Tibial nerve (tissue), 4 donors: ENCODE measurements around the gene NEK2. TPM values are rescaled to one million over a fixed set of nuclear protein-coding genes. Genes with fewer than 3 reads are reported as not detected.

Experiments used
- DNase-seq, 2 donors: peaks; one replicate each; pipeline ENCODE4 v3.0.0-alpha.2; 2019; ENCODE audit warnings: low spot score in 2 of 2
- H3K27ac ChIP-seq, 4 donors: fragments of 200-600 bp; sonication (generic) in 3 of 4; one replicate each; pipeline ENCODE4 v1.5.1; 2017 to 2019; ENCODE audit warnings: mild to moderate bottlenecking in 1 of 4
- H3K27me3 ChIP-seq, 2 donors: fragments of 200-600 bp; sonication (generic) in 1 of 2; one replicate each; pipeline versions ENCODE4 v1.5.1 to v1.6.0; 2017 to 2019
- H3K36me3 ChIP-seq, 3 donors: fragments of 200-600 bp; sonication (generic); one replicate each; pipeline ENCODE4 v1.5.1; 2018 to 2019
- H3K4me1 ChIP-seq, 4 donors: fragments of 200-600 bp; sonication (generic) in 3 of 4; one replicate each; pipeline ENCODE4 v1.5.1; 2017 to 2019
- H3K4me3 ChIP-seq, 4 donors: fragments of 200-600 bp; sonication (generic) in 3 of 4; one replicate each; pipeline ENCODE4 v1.5.1; 2017 to 2019; ENCODE audit warnings: mild to moderate bottlenecking in 1 of 4, moderate library complexity in 1 of 4
- H3K9me3 ChIP-seq, 4 donors: fragments of 200-600 bp; sonication (generic) in 3 of 4; one replicate each; pipeline ENCODE4 v1.5.1; 2017 to 2019
- CTCF ChIP-seq, 5 experiments: fragments of 200-600 bp in 3 of 5; fragments of 450-650 bp in 2 of 5; sonication (generic) in 3 of 5; IDR thresholded peaks; one replicate each; pipeline ENCODE4 v1.5.1; 2016 to 2019; ENCODE audit warnings: antibody characterized with exemption in 5 of 5, mild to moderate bottlenecking in 3 of 5, moderate library complexity in 2 of 5
- EP300 ChIP-seq, 2 donors: sonication (generic); formaldehyde crosslinking; IDR thresholded peaks; one replicate each; pipeline ENCODE4 v1.6.1; 2017; ENCODE audit warnings: antibody characterized with exemption in 2 of 2, mild to moderate bottlenecking in 1 of 2
- POLR2A ChIP-seq, 2 donors: fragments of 450-650 bp; IDR thresholded peaks; one replicate each; pipeline ENCODE4 v1.6.1; 2017; ENCODE audit warnings: antibody characterized with exemption in 2 of 2, mild to moderate bottlenecking in 2 of 2, moderate library complexity in 2 of 2
- WGBS, 2 donors: methylation state at CpG; one replicate each; pipeline ENCODE4 v1.1.5; 2018; 5-methylcytosine and 5-hydroxymethylcytosine counted together
- total RNA-seq, 4 donors: library from RNA; depleted of rRNA; stranded (reverse); fragments of >200 nt; gene quantifications; one replicate each; pipeline ENCODE4 v1.1.0, GENCODE V29; 2016

NEK2 gene
- total RNA-seq, 4 donors from 2014 or later = 1.8 to 2.0 TPM; not detected in 2

GRCh38 chr1:211641942-211642341 is 33.5 kb downstream of the NEK2 start:
- no peak overlapping the region for H3K4me3 ChIP-seq
- no peak for TF ChIP-seq CTCF (IDR thresholded peaks at IDR 0.05)
- TF ChIP-seq POLR2A (IDR thresholded peaks at IDR 0.05) = no peak
- no peak for TF ChIP-seq EP300 (IDR thresholded peaks at IDR 0.05)
- no peak overlapping the region for H3K27ac ChIP-seq
- WGBS, 2 donors = 94 to 98% methylated on average over 2 of the region's 2 CpGs
- no peaks in the 10 kb centered on the region for H3K9me3 ChIP-seq
- H3K27me3 ChIP-seq = no peaks in the 10 kb centered on the region
- peaks cover 0 to 6% (median 6%) of the 10 kb centered on the region in 4 donors for H3K4me1 ChIP-seq
- H3K36me3 ChIP-seq = no peaks in the 10 kb centered on the region
- DNase-seq = no peak

- Histone ChIP-seq H3K27me3 (no peaks in the 10 kb centered on the region), H3K36me3 (no peaks in the 10 kb centered on the region), H3K9me3 (no peaks in the 10 kb centered on the region), H3K4me1 (peaks cover 0 to 6% (median 6%) of the 10 kb centered on the region in 4 donors), H3K27ac (no peak overlapping the region), H3K4me3 (no peak overlapping the region)
- WGBS, 2 donors = 88 to 92% methylated on average over 11 of the region's 11 CpGs
- TF ChIP-seq EP300 (IDR thresholded peaks at IDR 0.05) = no peak
- TF ChIP-seq CTCF (IDR thresholded peaks at IDR 0.05) = no peak
- TF ChIP-seq POLR2A (IDR thresholded peaks at IDR 0.05) = no peak
- no peak for DNase-seq
Measured at GRCh38 chr1:211641044-211641800, 34.2 kb downstream of the NEK2 start.

GRCh38 chr1:211640301-211640630 is 35.2 kb downstream of the NEK2 start:
- WGBS, 2 donors = 76 to 85% methylated on average over 1 of the region's 1 CpG
- Histone ChIP-seq H3K4me1 (peaks cover 0 to 6% (median 6%) of the 10 kb centered on the region in 4 donors), H3K27me3 (no peaks in the 10 kb centered on the region), H3K9me3 (no peaks in the 10 kb centered on the region), H3K4me3 (no peak overlapping the region), H3K36me3 (no peaks in the 10 kb centered on the region), H3K27ac (no peak overlapping the region)
- TF ChIP-seq POLR2A (IDR thresholded peaks at IDR 0.05) (no peak), EP300 (IDR thresholded peaks at IDR 0.05) (no peak), CTCF (IDR thresholded peaks at IDR 0.05) (no peak)
- no peak for DNase-seq

- DNase-seq = no peak
- no peaks in the 10 kb centered on the region for H3K9me3 ChIP-seq
- no peaks in the 10 kb centered on the region for H3K27me3 ChIP-seq
- no peak overlapping the region for H3K27ac ChIP-seq
- TF ChIP-seq CTCF (IDR thresholded peaks at IDR 0.05) (no peak), POLR2A (IDR thresholded peaks at IDR 0.05) (no peak), EP300 (IDR thresholded peaks at IDR 0.05) (no peak)
- no peaks in the 10 kb centered on the region for H3K36me3 ChIP-seq
- H3K4me3 ChIP-seq = no peak overlapping the region
- peaks cover 0 to 6% (median 6%) of the 10 kb centered on the region in 4 donors for H3K4me1 ChIP-seq
- 47 to 53% methylated on average over 11 to 13 of the region's 13 CpGs for WGBS, 2 donors
Measured at GRCh38 chr1:211639475-211640300, 35.7 kb downstream of the NEK2 start.

GRCh38 chr1:211638689-211639101 is 36.7 kb downstream of the NEK2 start:
- DNase-seq = no peak
- TF ChIP-seq CTCF (IDR thresholded peaks at IDR 0.05) (no peak), EP300 (IDR thresholded peaks at IDR 0.05) (no peak), POLR2A (IDR thresholded peaks at IDR 0.05) (no peak)
- peaks cover 0 to 3% (median 2%) of the 10 kb centered on the region in 4 donors for H3K4me1 ChIP-seq
- H3K27ac ChIP-seq = no peak overlapping the region
- H3K36me3 ChIP-seq = no peaks in the 10 kb centered on the region
- H3K9me3 ChIP-seq = no peaks in the 10 kb centered on the region
- H3K4me3 ChIP-seq = no peak overlapping the region
- no peaks in the 10 kb centered on the region for H3K27me3 ChIP-seq
- 65 to 69% methylated on average over 5 of the region's 5 CpGs for WGBS, 2 donors
